SKM-1 (cell line): ENCODE results near the gene TPT1.
A peak's percentile ranks its signal among the peaks of the same experiment; 100 is the strongest.
"Not testable (repeated sequence)": the region's sequence is repeated elsewhere in the genome, so short reads cannot be mapped to it uniquely, and the experiment has no call there.

Experiments
- DNase-seq: peaks from one replicate; lab custom pipeline; 2025; ENCODE audit not compliant: unreplicated experiment; lab: John Stamatoyannopoulos, UW

TPT1 gene

DNA sequence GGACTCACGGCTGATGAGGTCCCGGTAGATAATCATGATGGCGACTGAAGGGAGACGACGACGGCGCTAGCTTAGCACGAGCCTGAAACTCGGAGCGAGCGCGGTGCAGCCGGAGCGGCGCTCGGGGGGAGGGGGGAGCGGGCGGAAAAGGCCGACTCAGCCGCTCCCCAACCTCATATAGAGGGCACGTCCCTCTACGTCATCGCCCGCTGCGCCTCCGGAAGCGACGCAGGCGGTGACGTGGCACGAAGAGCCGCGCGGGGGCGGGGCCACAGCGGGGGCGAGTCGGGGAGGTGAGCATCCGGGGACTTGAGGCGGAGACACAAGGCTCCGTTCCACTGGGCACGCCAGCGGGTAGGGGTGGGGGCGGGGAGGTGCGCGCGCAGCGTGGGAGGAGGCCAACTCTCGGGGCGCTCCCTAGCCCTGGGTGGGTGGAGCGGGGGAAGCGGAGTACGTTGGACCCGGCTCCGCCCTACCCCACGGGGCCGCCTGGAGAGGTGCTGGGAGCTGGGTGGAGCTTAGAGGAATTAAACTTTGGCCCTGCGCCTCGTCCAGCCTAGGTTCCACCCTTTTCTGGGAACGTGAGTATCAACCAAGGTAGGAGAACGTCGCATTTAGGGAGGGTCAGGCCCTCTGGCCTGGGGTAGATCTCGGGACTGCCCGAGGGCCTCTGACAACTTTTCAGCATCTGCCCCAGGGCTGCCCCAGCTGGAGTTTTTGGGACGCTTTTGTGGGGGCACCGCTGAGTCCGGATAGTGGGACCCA lies at the start of gene TPT1:
Gene TPT1, minus strand, starts transcription at position 150 of the 765 bp plus-strand sequence. Its CDS starts 114 bp downstream, at position 36.
- DNase-seq, result peak; percentile 99

- DNase-seq, result not testable (repeated sequence)
Measured at GRCh38 chr13:45390348-45390747, 49.4 kb upstream of the TPT1 start.

DNA sequence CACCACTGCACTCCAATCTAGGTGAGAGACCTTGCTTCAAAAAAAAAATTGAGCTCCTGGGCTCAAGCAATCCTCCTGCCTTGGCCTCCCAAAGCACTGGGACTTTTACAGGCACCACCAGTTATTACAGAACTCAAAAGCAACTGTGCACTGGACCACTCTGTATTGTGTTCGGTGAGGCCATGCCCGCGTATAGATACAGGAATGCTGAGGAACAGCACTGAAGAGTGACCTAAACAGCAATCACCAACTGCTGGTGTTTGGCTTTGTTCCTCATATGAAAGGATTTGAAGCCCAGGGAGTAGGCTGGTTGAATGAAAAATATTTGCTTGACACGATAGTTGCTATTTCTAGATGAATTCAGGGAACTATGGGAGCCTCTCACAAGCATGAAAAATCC lies 47.7 kb upstream of the TPT1 start:
- DNase-seq, result no peak

DNA sequence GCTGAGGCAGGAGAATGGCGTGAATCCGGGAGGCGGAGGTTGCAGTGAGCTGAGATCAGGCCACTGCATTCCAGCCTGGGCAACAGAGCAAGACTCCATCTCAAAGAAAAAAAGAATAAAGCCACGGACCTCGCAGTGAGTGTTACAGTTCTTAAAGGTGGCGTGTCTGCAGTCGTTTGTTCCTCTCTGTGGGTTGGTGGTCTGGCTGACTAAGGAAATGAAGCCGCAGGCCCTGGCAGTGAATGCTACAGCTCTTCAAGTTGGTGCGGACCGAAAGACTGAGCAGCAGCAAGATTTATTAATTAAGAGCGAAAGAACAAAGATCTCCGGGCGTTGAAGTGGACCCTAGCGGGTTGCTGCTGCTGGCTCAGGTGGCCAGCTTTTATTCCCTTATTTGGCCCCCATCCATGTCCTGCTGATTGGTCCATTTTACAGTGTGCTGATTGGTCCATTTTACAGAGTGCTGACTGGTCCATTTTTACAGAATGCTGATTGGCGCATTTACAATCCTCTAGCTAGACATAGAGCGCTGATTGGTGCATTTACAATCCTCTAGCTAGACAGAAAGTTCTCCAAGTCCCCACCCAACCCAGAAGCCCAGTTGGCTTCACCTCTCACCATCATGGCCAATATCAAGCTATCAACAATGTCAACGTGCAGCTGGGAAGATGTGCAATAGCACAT lies 46.1 kb upstream of the TPT1 start:
- DNase-seq, result not testable (repeated sequence)

DNA sequence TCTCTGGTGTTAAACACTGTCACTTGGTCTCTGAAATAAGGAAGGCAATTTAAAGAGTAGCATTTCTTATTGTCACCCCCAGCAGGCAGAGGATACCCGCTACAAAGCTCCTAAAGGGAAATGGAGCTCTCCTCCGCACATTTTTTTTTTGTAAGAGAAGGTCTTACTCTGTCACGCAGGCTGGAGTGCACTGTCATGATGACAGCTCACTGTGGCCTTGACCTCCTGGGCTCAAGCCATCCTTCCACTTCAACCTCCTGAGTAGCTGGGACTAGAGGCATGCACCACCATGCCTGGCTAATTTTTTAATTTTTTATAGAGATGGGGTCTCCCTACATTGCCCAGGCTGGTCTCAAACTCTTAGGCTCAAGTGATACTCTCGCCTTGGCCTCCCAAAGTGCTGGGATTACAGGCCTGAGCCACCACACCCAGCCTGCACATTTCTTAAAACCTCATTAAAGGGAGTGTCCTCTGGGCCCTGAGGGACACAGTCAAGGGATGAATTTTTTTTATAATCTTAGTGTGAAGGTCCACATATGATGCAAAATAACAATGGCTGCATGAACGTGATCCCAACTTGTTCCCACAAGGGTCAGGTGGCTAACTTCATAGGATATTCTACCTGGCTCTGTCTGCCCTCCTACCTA lies 45.0 kb upstream of the TPT1 start:
- no peak for DNase-seq

DNA sequence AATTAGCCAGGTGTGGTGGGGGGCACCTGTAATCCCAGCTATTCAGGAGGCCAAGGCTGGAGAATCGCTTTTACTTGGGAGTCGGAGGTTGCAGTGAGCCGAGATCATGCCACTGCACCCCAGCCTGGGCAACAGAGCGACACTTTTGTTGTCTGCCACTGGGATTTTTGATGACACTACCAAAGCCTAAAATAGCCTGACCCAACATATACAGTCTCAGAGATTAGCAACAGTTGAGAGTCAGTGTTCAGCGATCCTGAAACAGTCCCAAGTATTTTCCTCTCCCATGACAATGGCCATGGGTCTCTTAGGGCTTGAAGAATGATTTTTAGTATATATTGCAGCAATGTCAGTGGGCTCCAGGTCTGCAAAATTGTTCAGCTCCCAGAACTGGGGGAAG lies 44.3 kb upstream of the TPT1 start:
- DNase-seq, result no peak

GRCh38 chr13:45384474-45385174 lies 43.6 kb upstream of the TPT1 start:
- DNase-seq, result no peak

- not testable (repeated sequence) for DNase-seq
Measured at GRCh38 chr13:45382739-45383138, 41.8 kb upstream of the TPT1 start.

- DNase-seq, result no peak
Measured at GRCh38 chr13:45381196-45381595, 40.2 kb upstream of the TPT1 start.

GRCh38 chr13:45380708-45381107 lies 39.7 kb upstream of the TPT1 start:
- not testable (repeated sequence) for DNase-seq

GRCh38 chr13:45379516-45379915 lies 38.5 kb upstream of the TPT1 start:
- DNase-seq, result not testable (repeated sequence)

- not testable (repeated sequence) for DNase-seq
Measured at GRCh38 chr13:45378786-45379185, 37.8 kb upstream of the TPT1 start.

GRCh38 chr13:45377314-45377713 lies 36.3 kb upstream of the TPT1 start:
- not testable (repeated sequence) for DNase-seq

- DNase-seq, result not testable (repeated sequence)
Measured at GRCh38 chr13:45376651-45377050, 35.7 kb upstream of the TPT1 start.

- DNase-seq, result no peak
Measured at GRCh38 chr13:45374917-45375316, 33.9 kb upstream of the TPT1 start.

DNA sequence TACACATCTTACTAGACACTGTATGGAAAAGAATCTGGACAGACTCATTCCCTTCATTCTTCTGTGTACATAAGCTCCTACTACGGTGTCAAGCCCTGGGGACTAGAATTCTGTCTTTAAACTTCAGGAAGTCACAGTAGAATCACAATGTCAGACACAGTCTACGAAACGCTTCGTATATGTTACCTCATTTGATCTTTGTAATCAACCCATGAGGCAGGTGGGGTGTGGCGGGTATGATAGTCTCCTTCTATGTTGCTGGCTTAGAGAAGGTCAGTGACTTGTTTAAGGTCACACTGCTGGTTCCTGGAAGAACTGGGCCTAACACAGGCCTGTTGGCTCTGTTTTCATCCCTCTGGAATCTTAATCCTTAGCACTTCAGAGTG lies 32.2 kb upstream of the TPT1 start:
- DNase-seq, result no peak

DNA sequence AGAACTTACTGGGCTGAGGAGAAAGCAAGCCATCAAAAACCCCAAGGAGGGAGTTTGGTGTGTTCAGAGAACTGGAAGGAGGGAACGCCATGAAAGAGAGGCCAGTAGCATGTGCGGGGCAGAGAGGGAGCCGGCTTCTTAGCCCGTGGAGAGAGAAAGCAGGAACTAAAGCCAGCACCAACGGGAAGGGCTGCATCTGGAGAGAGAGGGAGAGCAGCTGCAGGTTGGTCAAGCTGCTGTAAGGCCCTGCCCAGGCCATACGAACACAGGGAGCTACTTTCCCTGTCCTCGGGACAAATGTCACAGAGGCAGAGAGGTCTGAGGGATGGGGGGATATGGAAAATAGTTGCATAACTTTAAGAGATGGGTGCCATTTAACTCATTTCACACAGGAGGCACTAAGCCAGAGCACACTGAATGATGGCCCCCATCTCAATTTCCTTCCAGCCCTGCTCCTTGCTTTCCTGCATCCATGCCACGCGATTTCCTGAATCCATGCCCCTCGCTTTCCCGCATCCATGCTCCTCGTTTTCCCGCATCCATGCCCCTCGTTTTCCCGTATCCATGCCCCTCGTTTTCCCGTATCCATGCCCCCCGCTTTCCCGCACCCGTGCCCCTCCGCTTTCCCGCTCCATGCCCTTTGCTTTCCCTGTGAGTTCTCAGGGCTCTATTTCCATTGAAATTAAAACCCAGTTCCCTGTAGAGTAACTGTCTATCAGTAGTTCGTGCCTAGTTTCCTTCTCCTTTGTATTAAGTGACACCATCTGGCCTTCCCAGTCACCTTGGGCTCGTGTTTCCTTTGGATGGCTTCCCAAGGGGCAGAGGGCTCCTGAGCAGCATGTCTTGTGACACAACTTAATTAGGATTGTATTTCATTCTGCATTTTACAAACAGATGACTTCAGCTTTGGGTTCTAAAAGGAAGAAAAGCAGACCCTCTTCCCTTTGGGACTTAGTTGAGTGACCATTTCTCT lies 31.5 kb upstream of the TPT1 start:
- DNase-seq, result no peak

DNA sequence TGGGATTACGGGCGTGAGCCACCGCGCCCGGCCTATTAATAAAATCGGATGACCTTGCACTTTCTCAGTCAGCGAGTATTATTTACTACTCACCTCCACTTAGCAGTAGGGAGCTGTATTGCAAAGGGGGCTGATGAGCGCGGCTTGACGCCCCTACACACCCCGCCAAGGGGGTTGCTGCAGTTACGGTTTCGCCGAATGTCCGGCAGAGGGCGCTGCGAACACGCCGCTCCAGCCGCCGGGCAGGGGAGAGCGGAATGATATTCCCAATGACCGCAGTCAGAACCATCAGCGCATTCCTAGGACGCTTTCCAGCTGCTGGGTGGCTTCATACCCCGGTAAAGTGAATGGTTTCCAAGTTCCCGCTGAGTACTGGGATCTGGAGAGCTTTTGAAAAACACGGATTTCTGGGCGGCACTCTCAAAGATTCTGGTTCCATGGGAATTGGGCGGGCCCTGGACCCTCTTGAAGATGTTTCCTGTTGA lies 30.0 kb upstream of the TPT1 start:
- DNase-seq, result no peak

GRCh38 chr13:45369116-45369515 lies 28.1 kb upstream of the TPT1 start:
- no peak for DNase-seq

DNA sequence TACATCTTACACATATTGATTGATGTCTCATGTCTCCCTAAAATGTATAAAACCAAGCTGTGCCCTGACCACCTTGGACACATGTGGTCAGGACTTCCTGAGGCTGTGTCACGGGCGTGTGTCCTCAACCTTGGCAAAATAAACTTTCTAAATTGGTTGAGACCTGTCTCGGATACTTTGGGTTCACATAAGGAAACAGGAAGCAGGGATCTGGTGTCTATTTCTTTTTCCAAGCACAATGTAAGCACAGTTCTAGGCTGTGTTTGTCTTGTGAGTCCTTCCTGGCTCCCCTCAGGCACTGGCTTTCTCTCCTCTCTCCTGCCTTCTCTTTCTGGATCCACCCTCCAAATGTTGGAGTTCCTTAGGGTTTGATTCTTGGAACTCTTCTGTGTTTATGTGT lies 27.6 kb upstream of the TPT1 start:
- no peak for DNase-seq
